C4-2B (cell line): ENCODE data around the gene TMEM183A.

Source experiments
- ZFX ChIP-seq: fragments of 450-650 bp; IDR thresholded peaks from 2 replicates; pipeline ENCODE4 v1.6.1; 2017
- TF ChIP-seq, protein P1 (sequence below): fragments of 450-650 bp; conservative IDR thresholded peaks from 2 replicates; pipeline ENCODE4 v1.5.1; 2017; ENCODE audit warnings: mild to moderate bottlenecking

- TF ChIP-seq, protein P1, sequence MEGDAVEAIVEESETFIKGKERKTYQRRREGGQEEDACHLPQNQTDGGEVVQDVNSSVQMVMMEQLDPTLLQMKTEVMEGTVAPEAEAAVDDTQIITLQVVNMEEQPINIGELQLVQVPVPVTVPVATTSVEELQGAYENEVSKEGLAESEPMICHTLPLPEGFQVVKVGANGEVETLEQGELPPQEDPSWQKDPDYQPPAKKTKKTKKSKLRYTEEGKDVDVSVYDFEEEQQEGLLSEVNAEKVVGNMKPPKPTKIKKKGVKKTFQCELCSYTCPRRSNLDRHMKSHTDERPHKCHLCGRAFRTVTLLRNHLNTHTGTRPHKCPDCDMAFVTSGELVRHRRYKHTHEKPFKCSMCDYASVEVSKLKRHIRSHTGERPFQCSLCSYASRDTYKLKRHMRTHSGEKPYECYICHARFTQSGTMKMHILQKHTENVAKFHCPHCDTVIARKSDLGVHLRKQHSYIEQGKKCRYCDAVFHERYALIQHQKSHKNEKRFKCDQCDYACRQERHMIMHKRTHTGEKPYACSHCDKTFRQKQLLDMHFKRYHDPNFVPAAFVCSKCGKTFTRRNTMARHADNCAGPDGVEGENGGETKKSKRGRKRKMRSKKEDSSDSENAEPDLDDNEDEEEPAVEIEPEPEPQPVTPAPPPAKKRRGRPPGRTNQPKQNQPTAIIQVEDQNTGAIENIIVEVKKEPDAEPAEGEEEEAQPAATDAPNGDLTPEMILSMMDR = no peak
- TF ChIP-seq ZFX = no peak
Measured at GRCh38 chr1:203051841-203052324, 44.7 kb downstream of the TMEM183A start.
